ENCODE results near the gene GRIK4.

DNA sequence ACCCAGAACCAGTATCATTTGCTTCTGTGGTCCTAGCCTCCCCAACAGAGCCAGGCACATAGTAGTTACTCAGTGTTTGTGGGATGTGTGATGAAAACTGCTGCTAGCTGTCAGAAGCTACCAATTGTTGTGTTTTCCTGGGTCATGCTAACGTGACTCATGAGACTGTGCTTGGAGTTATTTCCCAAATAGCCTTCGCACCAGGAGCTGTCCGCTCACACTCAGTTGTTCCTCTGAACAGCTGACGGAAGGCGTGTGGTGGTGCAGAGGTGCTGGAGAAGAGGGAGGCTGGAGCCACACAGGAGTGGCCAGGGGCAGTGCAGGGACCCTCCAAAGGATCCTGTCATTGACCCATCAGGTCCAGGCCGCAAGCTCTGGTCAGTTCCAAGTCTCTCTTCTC, 458.4 kb downstream of the GRIK4 start:
- TF ChIP-seq, protein P1, sequence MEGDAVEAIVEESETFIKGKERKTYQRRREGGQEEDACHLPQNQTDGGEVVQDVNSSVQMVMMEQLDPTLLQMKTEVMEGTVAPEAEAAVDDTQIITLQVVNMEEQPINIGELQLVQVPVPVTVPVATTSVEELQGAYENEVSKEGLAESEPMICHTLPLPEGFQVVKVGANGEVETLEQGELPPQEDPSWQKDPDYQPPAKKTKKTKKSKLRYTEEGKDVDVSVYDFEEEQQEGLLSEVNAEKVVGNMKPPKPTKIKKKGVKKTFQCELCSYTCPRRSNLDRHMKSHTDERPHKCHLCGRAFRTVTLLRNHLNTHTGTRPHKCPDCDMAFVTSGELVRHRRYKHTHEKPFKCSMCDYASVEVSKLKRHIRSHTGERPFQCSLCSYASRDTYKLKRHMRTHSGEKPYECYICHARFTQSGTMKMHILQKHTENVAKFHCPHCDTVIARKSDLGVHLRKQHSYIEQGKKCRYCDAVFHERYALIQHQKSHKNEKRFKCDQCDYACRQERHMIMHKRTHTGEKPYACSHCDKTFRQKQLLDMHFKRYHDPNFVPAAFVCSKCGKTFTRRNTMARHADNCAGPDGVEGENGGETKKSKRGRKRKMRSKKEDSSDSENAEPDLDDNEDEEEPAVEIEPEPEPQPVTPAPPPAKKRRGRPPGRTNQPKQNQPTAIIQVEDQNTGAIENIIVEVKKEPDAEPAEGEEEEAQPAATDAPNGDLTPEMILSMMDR (conservative IDR thresholded peaks at IDR 0.05; ENCODE audit: low read depth, low read length) = no peak
- no peak for TF ChIP-seq CEBPB (IDR thresholded peaks at IDR 0.05; ENCODE audit: low read depth, low read length)
- TF ChIP-seq MXI1 (IDR thresholded peaks at IDR 0.05; ENCODE audit: borderline replicate concordance, low read depth, low read length) = no peak
- no peak for TF ChIP-seq MAFK (IDR thresholded peaks at IDR 0.05; ENCODE audit: low read depth, low read length)
- no peak for TF ChIP-seq POLR2A (IDR thresholded peaks at IDR 0.05; ENCODE audit: low read depth, low read length)
- no peak for TF ChIP-seq MAZ (IDR thresholded peaks at IDR 0.05; ENCODE audit: borderline replicate concordance, low read depth, low read length)
- TF ChIP-seq, protein P2, sequence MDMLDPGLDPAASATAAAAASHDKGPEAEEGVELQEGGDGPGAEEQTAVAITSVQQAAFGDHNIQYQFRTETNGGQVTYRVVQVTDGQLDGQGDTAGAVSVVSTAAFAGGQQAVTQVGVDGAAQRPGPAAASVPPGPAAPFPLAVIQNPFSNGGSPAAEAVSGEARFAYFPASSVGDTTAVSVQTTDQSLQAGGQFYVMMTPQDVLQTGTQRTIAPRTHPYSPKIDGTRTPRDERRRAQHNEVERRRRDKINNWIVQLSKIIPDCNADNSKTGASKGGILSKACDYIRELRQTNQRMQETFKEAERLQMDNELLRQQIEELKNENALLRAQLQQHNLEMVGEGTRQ (IDR thresholded peaks at IDR 0.05; ENCODE audit: low read depth, low read length) = no peak
- no peak for TF ChIP-seq RAD21 (IDR thresholded peaks at IDR 0.05; ENCODE audit: low read length)
